CD4-positive, alpha-beta memory T cell (primary cell): Measurements from ENCODE around the gene NSUN6. TPM values are rescaled to one million over a fixed set of nuclear protein-coding genes. Genes with fewer than 3 reads are reported as not detected.

Experiments used
- CTCF ChIA-PET: fragments of 350-600 bp; sonication (Branson Sonifier 250); formaldehyde crosslinking; loops from one replicate; lab custom pipeline; 2021; ENCODE audit warnings: inconsistent platforms; ENCODE audit not compliant: partially characterized antibody; lab: Charles Lee
- POLR2A ChIA-PET: fragments of 350-600 bp; sonication (Branson Sonifier 250); formaldehyde crosslinking; loops from one replicate; lab custom pipeline; 2021; ENCODE audit not compliant: partially characterized antibody; lab: Charles Lee
- DNase-seq, 5 donors: peaks; one replicate each; pipeline versions ENCODE4 v3.0.0 to v3.0.0-alpha.2; 2020 to 2022; ENCODE audit warnings: mixed read lengths in 1 of 5
- H3K27ac ChIP-seq: one replicate; pipeline ENCODE4 v1.7.0; 2013; ENCODE audit warnings: low read depth, low read length
- H3K27me3 ChIP-seq: 2 replicates; pipeline ENCODE4 v1.7.0; 2013; ENCODE audit warnings: mild to moderate bottlenecking, low read length, moderate library complexity; ENCODE audit not compliant: insufficient read depth
- H3K36me3 ChIP-seq: 2 replicates; pipeline ENCODE4 v1.7.0; 2013; ENCODE audit warnings: mild to moderate bottlenecking, low read length, moderate library complexity; ENCODE audit not compliant: insufficient read depth
- H3K4me1 ChIP-seq: 2 replicates; pipeline ENCODE4 v1.7.0; 2013; ENCODE audit warnings: mild to moderate bottlenecking, low read length, moderate library complexity; ENCODE audit not compliant: insufficient read depth
- H3K4me3 ChIP-seq, 2 donors: one replicate each; pipeline ENCODE4 v1.7.0; 2013; ENCODE audit warnings: low read length in 2 of 2, mild to moderate bottlenecking in 1 of 2
- H3K9me3 ChIP-seq, 2 donors: one replicate each; pipeline ENCODE4 v1.7.0; 2013; ENCODE audit warnings: low read length in 2 of 2, control low read depth in 1 of 2; ENCODE audit not compliant: control insufficient read depth in 1 of 2
- H3K27ac Mint-ChIP-seq, 7 donors: one replicate each; pipeline ENCODE4 v1.8.0; 2020 to 2021; ENCODE audit warnings: mixed read lengths in 7 of 7, mild to moderate bottlenecking in 6 of 7, inconsistent platforms in 3 of 7, moderate library complexity in 3 of 7
- H3K27me3 Mint-ChIP-seq, 2 donors: one replicate each; pipeline ENCODE4 v1.8.0; 2020 to 2021; ENCODE audit warnings: mixed read lengths in 2 of 2
- H3K36me3 Mint-ChIP-seq, 2 donors: one replicate each; pipeline ENCODE4 v1.8.0; 2020 to 2021; ENCODE audit warnings: mixed read lengths in 2 of 2, inconsistent platforms in 1 of 2, mild to moderate bottlenecking in 1 of 2
- H3K4me1 Mint-ChIP-seq, 4 donors: one replicate each; pipeline ENCODE4 v1.8.0; 2020 to 2021; ENCODE audit warnings: mixed read lengths in 4 of 4, mild to moderate bottlenecking in 1 of 4
- H3K4me3 Mint-ChIP-seq, 8 donors: one replicate each; pipeline ENCODE4 v1.8.0; 2020 to 2021; ENCODE audit warnings: mixed read lengths in 8 of 8, mild to moderate bottlenecking in 7 of 8, moderate library complexity in 6 of 8, inconsistent platforms in 3 of 8
- H3K9me3 Mint-ChIP-seq, 8 donors: one replicate each; pipeline ENCODE4 v1.8.0; 2020 to 2021; ENCODE audit warnings: mixed read lengths in 8 of 8, mild to moderate bottlenecking in 5 of 8, inconsistent platforms in 3 of 8, moderate library complexity in 1 of 8
- intact Hi-C: fragments of 100-400 bp; cut with micrococcal nuclease; formaldehyde crosslinking; loops from one replicate; pipeline ENCODE4 v1.15.1; 2023
- polyA plus RNA-seq, 2 donors: library from polyadenylated mRNA; unstranded; fragments of 300-500 nt; fragmentation: Illumina TruSeq; gene quantifications; one replicate each; pipeline ENCODE4 v1.2.3, GENCODE V29; 2021
- total RNA-seq, 2 experiments: library from RNA; stranded (reverse); gene quantifications; one replicate each; pipeline ENCODE4 v1.2.3, GENCODE V29; 2021

NSUN6 gene
- total and polyA plus RNA-seq, 4 experiments from 2014 or later: 5.5 to 43.4 (median 26.1) TPM

- no peak overlapping the region for H3K4me3 ChIP-seq
- Mint-ChIP-seq H3K27me3 (peaks cover 0 to 2% of the 10 kb centered on the region in 2 donors), H3K27ac (no peak overlapping the region), H3K4me1 (peaks cover 0 to 10% (median 8%) of the 10 kb centered on the region in 4 donors), H3K9me3 (no peaks in the 10 kb centered on the region), H3K4me3 (no peak overlapping the region), H3K36me3 (peaks cover 0 to 4% of the 10 kb centered on the region in 2 donors)
- H3K27ac ChIP-seq: no peak overlapping the region
- no peaks in the 10 kb centered on the region for H3K27me3 ChIP-seq
- DNase-seq: no peak
- ChIA-PET CTCF (interaction anchor here (1.0 kb wide), 1 partner anchor 19 kb away, joined by 3 read pairs; no protein-coding TSS in a partner anchor), POLR2A (no interaction called here)
- no peaks in the 10 kb centered on the region for H3K9me3 ChIP-seq
- H3K36me3 ChIP-seq: no peaks in the 10 kb centered on the region
- H3K4me1 ChIP-seq: no peaks in the 10 kb centered on the region
- intact Hi-C loops: no loop called here
Observed at GRCh38 chr10:18685555-18685954, 34.2 kb upstream of the NSUN6 start.

GRCh38 chr10:18684953-18685352 lies 33.6 kb upstream of the NSUN6 start:
- Mint-ChIP-seq H3K27ac (no peak overlapping the region), H3K9me3 (no peaks in the 10 kb centered on the region)
- CTCF ChIA-PET: no interaction called here

GRCh38 chr10:18684416-18684815 lies 33.0 kb upstream of the NSUN6 start:
- H3K27ac ChIP-seq: no peak overlapping the region
- H3K27me3 ChIP-seq: no peaks in the 10 kb centered on the region
- intact Hi-C loops: no loop called here
- peaks cover 0 to 2% of the 10 kb centered on the region in 2 donors for H3K27me3 Mint-ChIP-seq
- CTCF ChIA-PET: no interaction called here
- H3K4me3 Mint-ChIP-seq: no peak overlapping the region
- POLR2A ChIA-PET: no interaction called here
- H3K27ac Mint-ChIP-seq: no peak overlapping the region
- no peak overlapping the region for H3K4me3 ChIP-seq
- H3K9me3 Mint-ChIP-seq: no peaks in the 10 kb centered on the region
- no peaks in the 10 kb centered on the region for H3K4me1 ChIP-seq
- H3K4me1 Mint-ChIP-seq: peaks cover 0 to 10% (median 8%) of the 10 kb centered on the region in 4 donors
- H3K36me3 Mint-ChIP-seq: peaks cover 0 to 4% of the 10 kb centered on the region in 2 donors
- H3K36me3 ChIP-seq: no peaks in the 10 kb centered on the region
- DNase-seq: no peak
- no peaks in the 10 kb centered on the region for H3K9me3 ChIP-seq

More at GRCh38 chr10:18684953-18685352, 33.6 kb upstream of the NSUN6 start:
- no peaks in the 10 kb centered on the region for H3K36me3 ChIP-seq
- H3K4me3 ChIP-seq: no peak overlapping the region
- peaks cover 0 to 4% of the 10 kb centered on the region in 2 donors for H3K36me3 Mint-ChIP-seq
- DNase-seq: no peak
- H3K4me1 Mint-ChIP-seq: peaks cover 0 to 10% (median 8%) of the 10 kb centered on the region in 4 donors
- intact Hi-C loops: no loop called here
- no peak overlapping the region for H3K4me3 Mint-ChIP-seq
- peaks cover 0 to 2% of the 10 kb centered on the region in 2 donors for H3K27me3 Mint-ChIP-seq
- no peaks in the 10 kb centered on the region for H3K4me1 ChIP-seq
- no peak overlapping the region for H3K27ac ChIP-seq
- POLR2A ChIA-PET: no interaction called here
- H3K27me3 ChIP-seq: no peaks in the 10 kb centered on the region
- no peaks in the 10 kb centered on the region for H3K9me3 ChIP-seq

- H3K4me3 Mint-ChIP-seq: no peak overlapping the region
- Histone ChIP-seq H3K9me3 (no peaks in the 10 kb centered on the region), H3K27ac (no peak overlapping the region), H3K36me3 (no peaks in the 10 kb centered on the region), H3K4me1 (no peaks in the 10 kb centered on the region), H3K4me3 (no peak overlapping the region), H3K27me3 (no peaks in the 10 kb centered on the region)
- no peak overlapping the region for H3K27ac Mint-ChIP-seq
- peaks cover 0 to 10% (median 8%) of the 10 kb centered on the region in 4 donors for H3K4me1 Mint-ChIP-seq
- no peaks in the 10 kb centered on the region for H3K9me3 Mint-ChIP-seq
- ChIA-PET POLR2A (no interaction called here), CTCF (no interaction called here)
- H3K27me3 Mint-ChIP-seq: no peaks in the 10 kb centered on the region
- DNase-seq: no peak
- peaks cover 0 to 4% of the 10 kb centered on the region in 2 donors for H3K36me3 Mint-ChIP-seq
- intact Hi-C loops: no loop called here
Observed at GRCh38 chr10:18683427-18683826, 32.0 kb upstream of the NSUN6 start.

- H3K4me1 ChIP-seq: no peaks in the 10 kb centered on the region
- H3K36me3 Mint-ChIP-seq: peaks cover 1 to 6% of the 10 kb centered on the region in 2 donors
- no peak overlapping the region for H3K27ac ChIP-seq
- H3K27me3 Mint-ChIP-seq: no peaks in the 10 kb centered on the region
- peaks cover 0 to 10% (median 8%) of the 10 kb centered on the region in 4 donors for H3K4me1 Mint-ChIP-seq
- ChIA-PET POLR2A (no interaction called here), CTCF (no interaction called here)
- H3K27me3 ChIP-seq: no peaks in the 10 kb centered on the region
- peak overlapping the region in 3 of 7 donors; percentile 22 to 50 (median 45) for H3K27ac Mint-ChIP-seq
- intact Hi-C loops: no loop called here
- no peak overlapping the region for H3K4me3 Mint-ChIP-seq
- no peak for DNase-seq
- H3K36me3 ChIP-seq: no peaks in the 10 kb centered on the region
- H3K4me3 ChIP-seq: no peak overlapping the region
- no peaks in the 10 kb centered on the region for H3K9me3 ChIP-seq
- H3K9me3 Mint-ChIP-seq: no peaks in the 10 kb centered on the region
Observed at GRCh38 chr10:18681971-18682411, 30.6 kb upstream of the NSUN6 start.

GRCh38 chr10:18681366-18681765 lies 30.0 kb upstream of the NSUN6 start:
- no peaks in the 10 kb centered on the region for H3K27me3 ChIP-seq
- POLR2A ChIA-PET: no interaction called here
- no peak overlapping the region for H3K4me3 ChIP-seq
- Mint-ChIP-seq H3K36me3 (peaks cover 5 to 10% of the 10 kb centered on the region in 2 donors), H3K27ac (peak overlapping the region in 2 of 7 donors; percentile 32 to 45), H3K27me3 (no peaks in the 10 kb centered on the region), H3K9me3 (no peaks in the 10 kb centered on the region), H3K4me1 (peaks cover 0 to 10% (median 8%) of the 10 kb centered on the region in 4 donors), H3K4me3 (no peak overlapping the region)
- intact Hi-C loops: no loop called here
- H3K36me3 ChIP-seq: no peaks in the 10 kb centered on the region
- no peak for DNase-seq
- H3K27ac ChIP-seq: no peak overlapping the region
- H3K4me1 ChIP-seq: no peaks in the 10 kb centered on the region
- H3K9me3 ChIP-seq: no peaks in the 10 kb centered on the region
- CTCF ChIA-PET: no interaction called here

- Histone ChIP-seq H3K4me1 (no peaks in the 10 kb centered on the region), H3K27ac (no peak overlapping the region), H3K4me3 (no peak overlapping the region), H3K9me3 (no peaks in the 10 kb centered on the region), H3K27me3 (no peaks in the 10 kb centered on the region), H3K36me3 (no peaks in the 10 kb centered on the region)
- ChIA-PET CTCF (no interaction called here), POLR2A (no interaction called here)
- Mint-ChIP-seq H3K4me3 (no peak overlapping the region), H3K27me3 (no peaks in the 10 kb centered on the region), H3K4me1 (peaks cover 0 to 10% (median 8%) of the 10 kb centered on the region in 4 donors), H3K27ac (peak overlapping the region in 1 of 7 donors; percentile 53), H3K36me3 (peaks cover 8 to 12% of the 10 kb centered on the region in 2 donors), H3K9me3 (no peaks in the 10 kb centered on the region)
- intact Hi-C loops: no loop called here
- DNase-seq: no peak
Observed at GRCh38 chr10:18680754-18681153, 29.4 kb upstream of the NSUN6 start.
